ENCODE data around the gene CAPN5. TPM values are rescaled to one million over a fixed set of nuclear protein-coding genes. Genes with fewer than 3 reads are reported as not detected.
"Not testable (repeated sequence)": the region's sequence is repeated elsewhere in the genome, so short reads cannot be mapped to it uniquely, and the experiment has no call there.

The CAPN5 gene
- total RNA-seq, 1 donor from 2014 or later: 5.2 TPM

DNA sequence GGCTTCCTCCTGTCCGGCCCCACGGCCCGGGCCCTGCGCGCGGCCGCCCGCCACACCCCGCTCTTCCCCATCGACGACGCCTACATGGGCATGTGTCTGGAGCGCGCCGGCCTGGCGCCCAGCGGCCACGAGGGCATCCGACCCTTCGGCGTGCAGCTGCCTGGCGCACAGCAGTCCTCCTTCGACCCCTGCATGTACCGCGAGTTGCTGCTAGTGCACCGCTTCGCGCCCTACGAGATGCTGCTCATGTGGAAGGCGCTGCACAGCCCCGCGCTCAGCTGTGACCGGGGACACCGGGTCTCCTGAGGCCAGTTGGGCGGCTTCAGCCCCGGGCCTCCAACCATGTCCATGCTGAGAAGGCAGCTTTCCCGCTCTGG, 26.4 kb upstream of the CAPN5 start:
- no peak overlapping the region for H3K27ac ChIP-seq (ENCODE audit: low read depth, low read length)
- peaks cover 9 to 13% (median 10%) of the 10 kb centered on the region in 3 donors for H3K4me1 ChIP-seq (ENCODE audit: control insufficient read depth in 3 of 3, insufficient read depth in 3 of 3, low read length in 3 of 3)
- no peak overlapping the region for H3K9ac ChIP-seq (ENCODE audit: low read depth in 1 of 3, low read length in 3 of 3)
- H3K4me3 ChIP-seq (ENCODE audit: low read length in 3 of 3): peak overlapping the region in 1 of 3 donors; percentile 22
- peaks cover 46 to 72% (median 70%) of the 10 kb centered on the region in 3 donors for H3K27me3 ChIP-seq (ENCODE audit: control insufficient read depth in 3 of 3, insufficient read depth in 3 of 3, low read length in 3 of 3)
- no peaks in the 10 kb centered on the region for H3K36me3 ChIP-seq (ENCODE audit: control insufficient read depth in 3 of 3, insufficient read depth in 3 of 3, low read length in 3 of 3)
- H3K9me3 ChIP-seq (ENCODE audit: control insufficient read depth in 3 of 3, low read length in 3 of 3): no peaks in the 10 kb centered on the region

DNA sequence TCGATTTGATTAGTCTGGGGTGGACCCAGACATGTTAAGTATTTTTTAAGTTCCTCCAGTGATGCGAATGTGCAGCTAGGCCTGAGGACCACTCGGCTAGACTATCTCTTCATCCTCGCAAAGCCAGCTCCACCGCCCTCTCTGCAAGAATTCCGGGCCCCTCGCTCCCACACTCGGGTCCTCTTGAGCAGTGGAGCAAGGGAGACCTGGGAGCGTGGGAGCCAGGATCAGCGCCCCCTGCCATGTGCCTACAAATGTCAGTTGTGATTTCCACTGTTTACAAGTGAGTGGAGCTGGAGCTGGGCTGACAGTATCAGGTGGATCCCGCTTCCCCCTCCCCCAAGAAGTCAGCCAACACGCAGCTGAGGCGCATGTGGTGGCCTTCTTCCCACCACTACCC, 25.9 kb upstream of the CAPN5 start:
- H3K27me3 ChIP-seq (ENCODE audit: control insufficient read depth in 3 of 3, insufficient read depth in 3 of 3, low read length in 3 of 3): peaks cover 47 to 77% (median 72%) of the 10 kb centered on the region in 3 donors
- no peaks in the 10 kb centered on the region for H3K36me3 ChIP-seq (ENCODE audit: control insufficient read depth in 3 of 3, insufficient read depth in 3 of 3, low read length in 3 of 3)
- no peak overlapping the region for H3K4me3 ChIP-seq (ENCODE audit: low read length in 3 of 3)
- H3K9me3 ChIP-seq (ENCODE audit: control insufficient read depth in 3 of 3, low read length in 3 of 3): no peaks in the 10 kb centered on the region
- H3K4me1 ChIP-seq (ENCODE audit: control insufficient read depth in 3 of 3, insufficient read depth in 3 of 3, low read length in 3 of 3): peaks cover 9 to 13% (median 13%) of the 10 kb centered on the region in 3 donors
- H3K27ac ChIP-seq (ENCODE audit: low read depth, low read length): no peak overlapping the region
- H3K9ac ChIP-seq (ENCODE audit: low read depth in 1 of 3, low read length in 3 of 3): no peak overlapping the region

DNA sequence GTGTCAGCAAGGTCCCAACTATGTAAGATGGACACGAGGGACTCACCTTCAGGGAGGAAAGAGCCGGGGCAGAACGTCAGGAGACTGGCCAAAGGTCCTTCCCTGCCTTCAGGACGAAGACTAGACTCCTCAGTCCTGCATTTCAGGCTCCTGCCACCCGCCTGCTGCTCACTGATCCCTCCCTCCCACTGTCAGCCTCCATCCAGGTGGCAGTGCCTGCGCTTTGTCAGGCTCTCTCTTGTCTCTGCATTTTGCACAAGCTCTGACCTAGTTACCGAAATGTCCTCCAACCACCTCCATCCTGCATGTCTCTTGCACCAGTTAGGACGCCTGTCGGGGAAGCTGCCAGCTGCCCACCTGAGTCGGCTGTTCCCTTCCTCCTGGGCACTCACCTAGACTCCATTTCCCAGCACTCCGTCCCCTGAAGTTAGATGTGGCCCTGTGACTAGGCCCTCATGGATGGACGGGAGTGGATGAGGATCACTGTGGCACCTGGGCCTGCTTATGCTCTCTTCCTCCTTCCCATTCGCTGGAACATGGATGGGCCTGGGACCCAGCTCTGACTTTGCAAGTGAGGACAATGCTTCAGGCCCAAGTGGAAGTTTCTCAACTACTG, 24.6 kb upstream of the CAPN5 start:
- Histone ChIP-seq H3K9ac (ENCODE audit: low read depth in 1 of 3, low read length in 3 of 3) (no peak overlapping the region), H3K4me3 (ENCODE audit: low read length in 3 of 3) (no peak overlapping the region), H3K36me3 (ENCODE audit: control insufficient read depth in 3 of 3, insufficient read depth in 3 of 3, low read length in 3 of 3) (no peaks in the 10 kb centered on the region), H3K4me1 (ENCODE audit: control insufficient read depth in 3 of 3, insufficient read depth in 3 of 3, low read length in 3 of 3) (peaks cover 10 to 13% (median 13%) of the 10 kb centered on the region in 3 donors), H3K27ac (ENCODE audit: low read depth, low read length) (no peak overlapping the region), H3K27me3 (ENCODE audit: control insufficient read depth in 3 of 3, insufficient read depth in 3 of 3, low read length in 3 of 3) (peaks cover 48 to 68% (median 67%) of the 10 kb centered on the region in 3 donors), H3K9me3 (ENCODE audit: control insufficient read depth in 3 of 3, low read length in 3 of 3) (no peaks in the 10 kb centered on the region)

DNA sequence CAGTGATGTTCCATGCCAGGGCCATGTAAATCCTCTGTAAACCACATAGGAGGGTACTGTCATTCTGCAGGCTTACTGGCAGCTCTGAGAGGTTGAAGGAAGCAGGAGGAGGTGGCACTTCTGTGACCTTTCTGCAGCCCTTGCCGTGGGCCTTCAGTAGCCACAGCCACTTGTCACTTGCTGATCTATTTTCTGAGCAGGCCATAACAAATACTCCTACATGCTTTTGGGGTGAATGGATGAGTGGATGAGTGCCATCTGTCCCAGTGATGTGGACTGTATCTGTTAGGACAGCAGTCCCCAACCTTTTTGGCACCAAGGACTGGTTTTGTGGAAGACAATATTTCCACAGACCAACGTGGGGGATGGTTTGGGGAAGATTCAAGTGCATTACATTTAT, 22.4 kb upstream of the CAPN5 start:
- Histone ChIP-seq H3K9ac (ENCODE audit: low read depth in 1 of 3, low read length in 3 of 3) (no peak overlapping the region), H3K4me1 (ENCODE audit: control insufficient read depth in 3 of 3, insufficient read depth in 3 of 3, low read length in 3 of 3) (peaks cover 11 to 12% (median 11%) of the 10 kb centered on the region in 3 donors), H3K36me3 (ENCODE audit: control insufficient read depth in 3 of 3, insufficient read depth in 3 of 3, low read length in 3 of 3) (no peaks in the 10 kb centered on the region), H3K9me3 (ENCODE audit: control insufficient read depth in 3 of 3, low read length in 3 of 3) (no peaks in the 10 kb centered on the region), H3K27me3 (ENCODE audit: control insufficient read depth in 3 of 3, insufficient read depth in 3 of 3, low read length in 3 of 3) (peaks cover 33 to 55% (median 53%) of the 10 kb centered on the region in 3 donors), H3K27ac (ENCODE audit: low read depth, low read length) (no peak overlapping the region), H3K4me3 (ENCODE audit: low read length in 3 of 3) (no peak overlapping the region)

DNA sequence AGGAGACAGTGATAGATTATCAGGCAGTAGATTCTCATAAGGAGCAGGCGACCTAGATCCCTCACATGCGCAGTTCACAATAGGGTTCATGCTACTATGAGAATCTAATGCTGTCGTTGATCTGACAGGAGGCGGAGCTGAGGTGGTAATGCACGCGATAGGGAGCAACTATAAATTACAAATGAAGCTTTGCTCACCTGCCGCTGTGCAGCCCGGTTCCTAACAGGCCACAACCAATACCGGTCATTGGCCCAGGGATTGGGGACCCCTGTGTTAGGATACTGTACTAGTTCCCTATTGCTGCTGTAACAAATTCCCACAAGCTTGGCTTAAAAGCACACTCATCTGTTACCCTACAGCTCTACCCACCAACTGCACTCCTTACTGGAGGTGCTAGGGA, 21.9 kb upstream of the CAPN5 start:
- no peaks in the 10 kb centered on the region for H3K9me3 ChIP-seq (ENCODE audit: control insufficient read depth in 3 of 3, low read length in 3 of 3)
- no peak overlapping the region for H3K9ac ChIP-seq (ENCODE audit: low read depth in 1 of 3, low read length in 3 of 3)
- H3K36me3 ChIP-seq (ENCODE audit: control insufficient read depth in 3 of 3, insufficient read depth in 3 of 3, low read length in 3 of 3): no peaks in the 10 kb centered on the region
- H3K4me3 ChIP-seq (ENCODE audit: low read length in 3 of 3): no peak overlapping the region
- no peak overlapping the region for H3K27ac ChIP-seq (ENCODE audit: low read depth, low read length)
- peaks cover 27 to 50% (median 48%) of the 10 kb centered on the region in 3 donors for H3K27me3 ChIP-seq (ENCODE audit: control insufficient read depth in 3 of 3, insufficient read depth in 3 of 3, low read length in 3 of 3)
- H3K4me1 ChIP-seq (ENCODE audit: control insufficient read depth in 3 of 3, insufficient read depth in 3 of 3, low read length in 3 of 3): peaks cover 6 to 7% (median 6%) of the 10 kb centered on the region in 3 donors

DNA sequence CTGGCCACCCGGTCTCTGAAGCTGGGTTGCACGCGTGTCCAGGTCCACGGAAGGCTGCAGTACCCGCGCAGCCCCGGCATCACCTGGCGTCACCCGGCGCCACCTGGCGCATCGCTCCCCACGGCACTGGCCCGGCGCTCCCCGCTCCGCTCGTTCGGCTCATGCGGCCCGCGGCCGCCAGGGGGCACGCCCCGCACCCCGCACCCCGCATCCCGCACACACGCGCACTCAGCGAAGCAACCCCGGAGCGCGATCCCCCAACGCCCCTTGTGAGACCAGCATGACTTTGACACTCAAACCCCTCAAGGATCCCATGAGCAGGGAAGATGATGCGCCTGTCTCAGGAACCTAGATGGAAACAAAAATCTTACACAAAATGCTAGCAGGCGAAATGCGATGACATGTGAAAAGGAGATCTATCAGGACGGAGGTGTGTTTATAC, 20.7 kb upstream of the CAPN5 start:
- Histone ChIP-seq H3K9ac (ENCODE audit: low read depth in 1 of 3, low read length in 3 of 3) (no peak overlapping the region), H3K36me3 (ENCODE audit: control insufficient read depth in 3 of 3, insufficient read depth in 3 of 3, low read length in 3 of 3) (no peaks in the 10 kb centered on the region), H3K4me3 (ENCODE audit: low read length in 3 of 3) (no peak overlapping the region), H3K4me1 (ENCODE audit: control insufficient read depth in 3 of 3, insufficient read depth in 3 of 3, low read length in 3 of 3) (peaks cover 0 to 4% (median 2%) of the 10 kb centered on the region in 3 donors), H3K27ac (ENCODE audit: low read depth, low read length) (no peak overlapping the region), H3K27me3 (ENCODE audit: control insufficient read depth in 3 of 3, insufficient read depth in 3 of 3, low read length in 3 of 3) (peaks cover 15 to 38% (median 36%) of the 10 kb centered on the region in 3 donors), H3K9me3 (ENCODE audit: control insufficient read depth in 3 of 3, low read length in 3 of 3) (no peaks in the 10 kb centered on the region)

GRCh38 chr11:77047007-77047927, 19.5 kb upstream of the CAPN5 start:
- Histone ChIP-seq H3K27ac (ENCODE audit: low read depth, low read length) (no peak overlapping the region), H3K9me3 (ENCODE audit: control insufficient read depth in 3 of 3, low read length in 3 of 3) (no peaks in the 10 kb centered on the region), H3K27me3 (ENCODE audit: control insufficient read depth in 3 of 3, insufficient read depth in 3 of 3, low read length in 3 of 3) (peaks cover 10 to 27% (median 26%) of the 10 kb centered on the region in 3 donors), H3K4me1 (ENCODE audit: control insufficient read depth in 3 of 3, insufficient read depth in 3 of 3, low read length in 3 of 3) (peaks cover 0 to 4% (median 2%) of the 10 kb centered on the region in 3 donors), H3K36me3 (ENCODE audit: control insufficient read depth in 3 of 3, insufficient read depth in 3 of 3, low read length in 3 of 3) (no peaks in the 10 kb centered on the region), H3K4me3 (ENCODE audit: low read length in 3 of 3) (peak overlapping the region in 2 of 3 donors; percentile 47 to 65), H3K9ac (ENCODE audit: low read depth in 1 of 3, low read length in 3 of 3) (peak overlapping the region in 1 of 3 donors; percentile 50)

GRCh38 chr11:77047928-77048446, 18.8 kb upstream of the CAPN5 start:
- H3K36me3 ChIP-seq (ENCODE audit: control insufficient read depth in 3 of 3, insufficient read depth in 3 of 3, low read length in 3 of 3); H3K4me1 ChIP-seq (ENCODE audit: control insufficient read depth in 3 of 3, insufficient read depth in 3 of 3, low read length in 3 of 3); H3K4me3 ChIP-seq (ENCODE audit: low read length in 3 of 3); H3K27ac ChIP-seq (ENCODE audit: low read depth, low read length); H3K9ac ChIP-seq (ENCODE audit: low read depth in 1 of 3, low read length in 3 of 3); H3K9me3 ChIP-seq (ENCODE audit: control insufficient read depth in 3 of 3, low read length in 3 of 3): not testable (repeated sequence)
- peaks cover 7 to 22% (median 20%) of the 10 kb centered on the region in 3 donors for H3K27me3 ChIP-seq (ENCODE audit: control insufficient read depth in 3 of 3, insufficient read depth in 3 of 3, low read length in 3 of 3)

- H3K4me1 ChIP-seq (ENCODE audit: control insufficient read depth in 3 of 3, insufficient read depth in 3 of 3, low read length in 3 of 3): peaks cover 0 to 4% (median 2%) of the 10 kb centered on the region in 3 donors
- no peaks in the 10 kb centered on the region for H3K36me3 ChIP-seq (ENCODE audit: control insufficient read depth in 3 of 3, insufficient read depth in 3 of 3, low read length in 3 of 3)
These were observed 17.7 kb upstream of the CAPN5 start for GRCh38 chr11:77049026-77049425.

More at GRCh38 chr11:77049026-77049425, 17.7 kb upstream of the CAPN5 start:
- no peak overlapping the region for H3K9ac ChIP-seq (ENCODE audit: low read depth in 1 of 3, low read length in 3 of 3)
- H3K27me3 ChIP-seq (ENCODE audit: control insufficient read depth in 3 of 3, insufficient read depth in 3 of 3, low read length in 3 of 3): peaks cover 5 to 21% (median 18%) of the 10 kb centered on the region in 3 donors
- H3K27ac ChIP-seq (ENCODE audit: low read depth, low read length): no peak overlapping the region
- no peak overlapping the region for H3K4me3 ChIP-seq (ENCODE audit: low read length in 3 of 3)
- no peaks in the 10 kb centered on the region for H3K9me3 ChIP-seq (ENCODE audit: control insufficient read depth in 3 of 3, low read length in 3 of 3)

Data from skeletal muscle tissue (tissue), 4 donors.